ENCODE measurements around the gene ABCB4. TPM values are rescaled to one million over a fixed set of nuclear protein-coding genes. Genes with fewer than 3 reads are reported as not detected.

The ABCB4 gene
- total RNA-seq, 2 donors from 2014 or later: 1.4 to 8.7 TPM

- DNase-seq (ENCODE audit: low spot score) (no peak), ATAC-seq (ENCODE audit: insufficient number of reproducible peaks, low FRiP score, low read depth) (no peak)
- no peaks in the 10 kb centered on the region for H3K36me3 ChIP-seq
- H3K4me1 ChIP-seq (ENCODE audit: control insufficient read depth in 1 of 2, low read depth in 2 of 2): no peaks in the 10 kb centered on the region
- no peak for TF ChIP-seq CTCF (IDR thresholded peaks at IDR 0.05)
- H3K9me3 ChIP-seq: no peaks in the 10 kb centered on the region
- no peak overlapping the region for H3K4me3 ChIP-seq
- H3K27ac ChIP-seq: no peak overlapping the region
- no peaks in the 10 kb centered on the region for H3K27me3 ChIP-seq (replicated peaks; ENCODE audit: insufficient read depth)
Measured at GRCh38 chr7:87495366-87495765, 19.9 kb upstream of the ABCB4 start.

GRCh38 chr7:87494454-87494853 is 19.0 kb upstream of the ABCB4 start:
- Histone ChIP-seq H3K36me3 (no peaks in the 10 kb centered on the region), H3K4me1 (ENCODE audit: control insufficient read depth in 1 of 2, low read depth in 2 of 2) (no peaks in the 10 kb centered on the region), H3K9me3 (no peaks in the 10 kb centered on the region), H3K27me3 (replicated peaks; ENCODE audit: insufficient read depth) (no peaks in the 10 kb centered on the region), H3K27ac (no peak overlapping the region), H3K4me3 (no peak overlapping the region)
- DNase-seq (ENCODE audit: low spot score): no peak
- TF ChIP-seq CTCF (IDR thresholded peaks at IDR 0.05): no peak
- no peak for ATAC-seq (ENCODE audit: insufficient number of reproducible peaks, low FRiP score, low read depth)

GRCh38 chr7:87483131-87483530 is 7.7 kb upstream of the ABCB4 start:
- ATAC-seq (ENCODE audit: insufficient number of reproducible peaks, low FRiP score, low read depth) (no peak), DNase-seq (ENCODE audit: low spot score) (no peak)
- Histone ChIP-seq H3K27ac (no peak overlapping the region), H3K4me1 (ENCODE audit: control insufficient read depth in 1 of 2, low read depth in 2 of 2) (no peaks in the 10 kb centered on the region), H3K9me3 (no peaks in the 10 kb centered on the region), H3K36me3 (no peaks in the 10 kb centered on the region), H3K4me3 (no peak overlapping the region), H3K27me3 (replicated peaks; ENCODE audit: insufficient read depth) (no peaks in the 10 kb centered on the region)
- no peak for TF ChIP-seq CTCF (IDR thresholded peaks at IDR 0.05)

- Histone ChIP-seq H3K4me3 (no peak overlapping the region), H3K9me3 (no peaks in the 10 kb centered on the region), H3K4me1 (ENCODE audit: control insufficient read depth in 1 of 2, low read depth in 2 of 2) (no peaks in the 10 kb centered on the region), H3K27ac (no peak overlapping the region), H3K27me3 (replicated peaks; ENCODE audit: insufficient read depth) (no peaks in the 10 kb centered on the region), H3K36me3 (no peaks in the 10 kb centered on the region)
- DNase-seq (ENCODE audit: low spot score) (no peak), ATAC-seq (ENCODE audit: insufficient number of reproducible peaks, low FRiP score, low read depth) (no peak)
- no peak for TF ChIP-seq CTCF (IDR thresholded peaks at IDR 0.05)
Measured at GRCh38 chr7:87482115-87482514, 6.6 kb upstream of the ABCB4 start.

- TF ChIP-seq CTCF (IDR thresholded peaks at IDR 0.05): no peak
- no peaks in the 10 kb centered on the region for H3K9me3 ChIP-seq
- peaks cover 0 to 4% of the 10 kb centered on the region in 2 donors for H3K4me1 ChIP-seq (ENCODE audit: control insufficient read depth in 1 of 2, low read depth in 2 of 2)
- H3K36me3 ChIP-seq: no peaks in the 10 kb centered on the region
- DNase-seq (ENCODE audit: low spot score) (no peak), ATAC-seq (ENCODE audit: insufficient number of reproducible peaks, low FRiP score, low read depth) (no peak)
- no peaks in the 10 kb centered on the region for H3K27me3 ChIP-seq (replicated peaks; ENCODE audit: insufficient read depth)
- H3K4me3 ChIP-seq: no peak overlapping the region
- no peak overlapping the region for H3K27ac ChIP-seq
Measured at GRCh38 chr7:87480386-87480785, 4.9 kb upstream of the ABCB4 start.

All from thoracic aorta (tissue), 2 donors.